Testis (tissue), 5 donors: ENCODE results near the gene TAF11L10. TPM values are rescaled to one million over a fixed set of nuclear protein-coding genes. Genes with fewer than 3 reads are reported as not detected.
"Not testable (repeated sequence)": the region's sequence is repeated elsewhere in the genome, so short reads cannot be mapped to it uniquely, and the experiment has no call there.

Experiments used
- DNase-seq: peaks from one replicate; pipeline ENCODE4 v3.0.0-alpha.2; 2019
- H3K27ac ChIP-seq, 2 donors: fragments of 200-600 bp; sonication (generic); one replicate each; pipeline ENCODE4 v1.5.1; 2019
- H3K27me3 ChIP-seq: fragments of 200-600 bp; sonication (generic); one replicate; pipeline ENCODE4 v1.5.1; 2019
- H3K36me3 ChIP-seq: fragments of 200-600 bp; sonication (generic); one replicate; pipeline ENCODE4 v1.5.1; 2017; ENCODE audit warnings: low read depth; ENCODE audit errors: missing control alignments
- H3K4me1 ChIP-seq: fragments of 200-600 bp; sonication (generic); one replicate; pipeline ENCODE4 v1.5.1; 2019
- H3K4me3 ChIP-seq, 2 donors: fragments of 200-600 bp; sonication (generic); one replicate each; pipeline ENCODE4 v1.5.1; 2017 to 2019
- H3K9me3 ChIP-seq: fragments of 200-600 bp; sonication (generic); one replicate; pipeline ENCODE4 v1.5.1; 2017
- CTCF ChIP-seq, 3 experiments: fragments of 450-650 bp in 2 of 3; fragments of 200-600 bp in 1 of 3; sonication (generic) in 1 of 3; IDR thresholded peaks; one replicate each; pipeline ENCODE4 v1.5.1; 2016 to 2019; ENCODE audit warnings: antibody characterized with exemption in 3 of 3, mild to moderate bottlenecking in 2 of 3, moderate library complexity in 1 of 3
- POLR2A ChIP-seq: fragments of 450-650 bp; IDR thresholded peaks from one replicate; pipeline ENCODE4 v1.6.1; 2017; ENCODE audit warnings: antibody characterized with exemption, mild to moderate bottlenecking, moderate library complexity
- WGBS, 2 donors: methylation state at CpG; one replicate each; pipeline ENCODE4 v1.1.5; 2018; 5-methylcytosine and 5-hydroxymethylcytosine counted together
- intact Hi-C: fragments of 100-400 bp; cut with DNase I; formaldehyde crosslinking; loops from one replicate; pipeline ENCODE4 v1.15.1; 2023; ENCODE audit warnings: low total_unique reads
- long read RNA-seq, 2 donors: transcript quantifications; one replicate each; lab custom pipeline, GENCODE V29; 2026
- polyA plus RNA-seq: library from polyadenylated mRNA; stranded (reverse); fragments of 350-450 nt; fragmentation: Illumina TruSeq; extraction: RNeasy Lipid Tissue Mini Kit (QIAGEN cat#74804); gene quantifications from one replicate; pipeline ENCODE4 v1.2.3, GENCODE V29; 2014; ENCODE audit warnings: low read depth, low replicate concordance; ENCODE audit not compliant: insufficient read depth
- total RNA-seq, 2 donors: library from RNA; depleted of rRNA; stranded (reverse); fragments of >200 nt; gene quantifications; one replicate each; pipeline ENCODE4 v1.2.3, GENCODE V29; 2016

TAF11L10 gene
- total RNA-seq (not detected), polyA plus RNA-seq (not detected)
- long read RNA-seq, donor 1, result 0 reads
- long read RNA-seq, donor 2, result 0 reads

DNA sequence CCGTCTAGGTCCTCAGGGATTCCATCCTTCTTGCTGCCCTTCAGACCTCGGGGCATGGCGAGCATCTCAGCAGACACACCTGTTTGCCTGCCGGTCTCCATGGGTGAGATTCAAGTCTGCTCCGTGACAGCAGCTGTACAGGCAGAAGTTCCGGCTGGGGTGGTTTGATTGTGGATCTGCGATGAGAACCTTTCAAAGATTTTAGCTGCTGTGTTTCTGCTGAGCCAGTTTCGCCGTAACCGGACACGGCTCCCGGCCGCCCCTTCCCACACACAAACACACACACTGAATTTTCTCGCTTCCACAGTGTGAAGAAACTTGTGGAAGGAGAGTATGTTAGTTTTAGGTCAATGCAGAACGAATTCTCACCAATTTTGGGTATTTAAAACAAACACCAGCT is at the start of gene TAF11L10:
Gene TAF11L10, minus strand, starts transcription at position 101 of the 400 bp plus-strand sequence.
- H3K9me3 ChIP-seq, intact Hi-C loops, DNase-seq, H3K4me1 ChIP-seq, H3K27me3 ChIP-seq, H3K36me3 ChIP-seq, H3K27ac ChIP-seq, H3K4me3 ChIP-seq: not testable (repeated sequence)
- WGBS, 2 donors, result no CpG with 5 or more reads among the region's 15 CpGs

- H3K27me3 ChIP-seq, result no peaks in the 10 kb centered on the region
- DNase-seq, result no peak
- intact Hi-C loops, result no loop called here
- WGBS, 2 donors, result 70 to 90% methylated on average over 3 to 5 of the region's 5 CpGs
- H3K9me3 ChIP-seq, result no peaks in the 10 kb centered on the region
- H3K4me3 ChIP-seq, result no peak within 1 kb of the TSS
- H3K4me1 ChIP-seq, result no peaks in the 10 kb centered on the region
- no peak for TF ChIP-seq CTCF (IDR thresholded peaks at IDR 0.05)
- no peak for TF ChIP-seq POLR2A
- H3K36me3 ChIP-seq, result no peaks in the 10 kb centered on the region
- H3K27ac ChIP-seq, result no peak within 1 kb of the TSS
These were observed 36.5 kb upstream of the TAF11L10 start, which contains the start of gene TAF11L14 for GRCh38 chr5:17634160-17634559. TSS of gene TAF11L14 (plus strand) at chr5:17634460.

DNA sequence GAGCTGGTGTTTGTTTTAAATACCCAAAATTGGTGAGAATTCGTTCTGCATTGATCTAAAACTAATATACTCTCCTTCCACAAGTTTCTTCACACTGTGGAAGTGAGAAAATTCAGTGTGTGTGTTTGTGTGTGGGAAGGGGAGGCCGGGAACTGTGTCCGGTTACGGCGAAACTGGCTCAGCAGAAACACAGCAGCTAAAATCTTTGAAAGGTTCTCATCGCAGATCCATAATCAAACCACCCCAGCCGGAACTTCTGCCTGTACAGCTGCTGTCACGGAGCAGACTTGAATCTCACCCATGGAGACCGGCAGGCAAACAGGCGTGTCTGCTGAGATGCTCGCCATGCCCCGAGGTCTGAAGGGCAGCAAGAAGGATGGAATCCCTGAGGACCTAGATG is 34.2 kb upstream of the TAF11L10 start, which contains the start of gene TAF11L13:
Gene TAF11L13, plus strand, starts transcription at position 301 of the 400 bp plus-strand sequence.
- DNase-seq, intact Hi-C loops, H3K27me3 ChIP-seq, H3K4me1 ChIP-seq, H3K27ac ChIP-seq, H3K9me3 ChIP-seq, H3K36me3 ChIP-seq, H3K4me3 ChIP-seq: not testable (repeated sequence)
- 55 to 85% methylated on average over 7 of the region's 12 CpGs for WGBS, 2 donors

- TF ChIP-seq POLR2A (no peak), CTCF (IDR thresholded peaks at IDR 0.05) (no peak)
- H3K4me1 ChIP-seq, result no peaks in the 10 kb centered on the region
- 97 to 100% methylated on average over 3 to 11 of the region's 11 CpGs for WGBS, 2 donors
- H3K4me3 ChIP-seq, result no peak overlapping the region
- no peaks in the 10 kb centered on the region for H3K27me3 ChIP-seq
- H3K27ac ChIP-seq, result no peak overlapping the region
- H3K9me3 ChIP-seq, result no peaks in the 10 kb centered on the region
- H3K36me3 ChIP-seq, result no peaks in the 10 kb centered on the region
- intact Hi-C loops, result no loop called here
- no peak for DNase-seq
These were observed 28.1 kb upstream of the TAF11L10 start for GRCh38 chr5:17625686-17626085.

- intact Hi-C loops, result no loop called here
These were observed 23.0 kb upstream of the TAF11L10 start for GRCh38 chr5:17620627-17621026.

More at GRCh38 chr5:17620627-17621026, 23.0 kb upstream of the TAF11L10 start:
- DNase-seq, result peak; percentile 51
- Histone ChIP-seq H3K4me3 (no peak overlapping the region), H3K9me3 (no peaks in the 10 kb centered on the region), H3K36me3 (no peaks in the 10 kb centered on the region), H3K4me1 (no peaks in the 10 kb centered on the region), H3K27ac (no peak overlapping the region), H3K27me3 (no peaks in the 10 kb centered on the region)
- WGBS, 2 donors, result 67 to 80% methylated on average over 9 to 16 of the region's 17 CpGs
- peak in 2 of 3 experiments; percentile 9 to 37 for TF ChIP-seq CTCF (IDR thresholded peaks at IDR 0.05)
- TF ChIP-seq POLR2A, result no peak
